Astrocyte of the cerebellum (primary cell): ENCODE results near the gene DDX10.
A peak's percentile ranks its signal among the peaks of the same experiment; 100 is the strongest.
"Not testable (repeated sequence)": the region's sequence is repeated elsewhere in the genome, so short reads cannot be mapped to it uniquely, and the experiment has no call there.

ENCODE experiments used
- DNase-seq: peaks from one replicate; pipeline ENCODE4 v3.0.0-alpha.2; 2011; ENCODE audit warnings: low read depth
- H3K4me3 ChIP-seq: 2 replicates; pipeline ENCODE4 v1.5.1; 2011; ENCODE audit warnings: mild to moderate bottlenecking, low read depth, low read length, moderate library complexity
- in situ Hi-C: cut with HindIII; loops from 2 replicates; pipeline ENCODE4 v1.10.0; 2017; ENCODE audit warnings: low sequenced_read_pairs
- TF ChIP-seq, protein P1 (sequence below): IDR thresholded peaks from 2 replicates; pipeline ENCODE4 v1.5.1; 2012; ENCODE audit warnings: low read length, low read depth, moderate library complexity, mild to moderate bottlenecking; ENCODE audit errors: missing control alignments

DDX10 gene

DNA sequence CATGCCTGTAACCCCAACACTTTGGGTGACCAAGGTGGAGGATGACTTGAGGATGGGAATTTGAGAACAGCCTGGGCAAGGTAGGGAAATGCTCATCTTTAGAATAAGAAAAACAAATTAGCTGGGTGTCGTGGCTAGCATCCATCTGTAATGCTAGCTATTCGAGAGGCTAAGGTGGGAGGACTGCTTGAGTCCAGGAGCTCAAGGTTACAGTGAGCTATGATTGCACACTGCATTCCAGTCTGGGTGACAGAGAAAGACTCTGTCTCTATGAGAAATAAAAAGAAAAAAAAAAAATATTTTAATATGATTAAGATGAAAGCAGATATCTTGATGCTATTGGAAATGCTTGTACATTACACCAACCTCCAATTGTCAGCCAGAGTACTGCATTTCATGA lies 28.6 kb upstream of the DDX10 start:
- H3K4me3 ChIP-seq = no peak overlapping the region
- in situ Hi-C loops = no loop called here
- TF ChIP-seq, protein P1, sequence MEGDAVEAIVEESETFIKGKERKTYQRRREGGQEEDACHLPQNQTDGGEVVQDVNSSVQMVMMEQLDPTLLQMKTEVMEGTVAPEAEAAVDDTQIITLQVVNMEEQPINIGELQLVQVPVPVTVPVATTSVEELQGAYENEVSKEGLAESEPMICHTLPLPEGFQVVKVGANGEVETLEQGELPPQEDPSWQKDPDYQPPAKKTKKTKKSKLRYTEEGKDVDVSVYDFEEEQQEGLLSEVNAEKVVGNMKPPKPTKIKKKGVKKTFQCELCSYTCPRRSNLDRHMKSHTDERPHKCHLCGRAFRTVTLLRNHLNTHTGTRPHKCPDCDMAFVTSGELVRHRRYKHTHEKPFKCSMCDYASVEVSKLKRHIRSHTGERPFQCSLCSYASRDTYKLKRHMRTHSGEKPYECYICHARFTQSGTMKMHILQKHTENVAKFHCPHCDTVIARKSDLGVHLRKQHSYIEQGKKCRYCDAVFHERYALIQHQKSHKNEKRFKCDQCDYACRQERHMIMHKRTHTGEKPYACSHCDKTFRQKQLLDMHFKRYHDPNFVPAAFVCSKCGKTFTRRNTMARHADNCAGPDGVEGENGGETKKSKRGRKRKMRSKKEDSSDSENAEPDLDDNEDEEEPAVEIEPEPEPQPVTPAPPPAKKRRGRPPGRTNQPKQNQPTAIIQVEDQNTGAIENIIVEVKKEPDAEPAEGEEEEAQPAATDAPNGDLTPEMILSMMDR = no peak
- DNase-seq = no peak

DNA sequence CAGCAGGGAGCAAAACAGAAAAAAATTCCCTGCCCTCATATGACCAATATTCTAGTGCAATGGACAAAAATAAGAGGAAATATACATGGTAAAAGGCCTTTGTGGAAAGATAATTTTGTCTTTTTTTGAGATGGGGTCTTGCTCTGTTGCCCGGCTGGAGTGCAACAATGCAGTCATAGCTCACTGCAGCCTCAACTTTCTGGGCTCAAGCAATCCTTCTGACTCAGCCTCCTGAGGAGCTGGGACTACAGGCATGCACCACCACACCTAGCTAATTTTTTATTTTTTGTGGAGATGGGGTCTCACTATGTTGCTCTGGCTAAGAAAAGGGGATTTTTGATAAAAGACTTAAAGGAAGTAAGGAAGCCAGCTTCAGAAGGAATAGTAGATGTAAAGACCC lies 25.7 kb upstream of the DDX10 start:
- no peak overlapping the region for H3K4me3 ChIP-seq
- in situ Hi-C loops = no loop called here
- TF ChIP-seq, protein P1 = no peak
- no peak for DNase-seq

DNA sequence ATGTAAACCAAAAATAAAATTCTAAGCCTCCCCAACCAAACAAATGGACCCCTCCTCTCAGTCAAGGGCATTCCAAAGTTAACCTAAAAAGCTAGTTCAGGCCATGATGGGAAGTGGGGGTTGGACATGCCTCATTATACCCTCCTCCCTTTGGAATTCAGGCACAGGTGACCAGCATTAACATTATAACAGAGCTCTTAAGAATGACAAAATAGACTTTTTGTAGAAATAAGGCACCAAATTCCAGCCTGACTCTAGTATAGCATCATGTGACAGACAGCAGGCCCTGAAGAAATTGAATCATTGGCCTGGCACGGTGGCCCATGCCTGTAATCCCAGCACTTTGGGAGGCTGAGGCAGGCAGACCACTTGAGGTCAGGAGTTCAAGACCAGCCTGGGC lies 23.1 kb upstream of the DDX10 start:
- in situ Hi-C loops, DNase-seq, H3K4me3 ChIP-seq: not testable (repeated sequence)

DNA sequence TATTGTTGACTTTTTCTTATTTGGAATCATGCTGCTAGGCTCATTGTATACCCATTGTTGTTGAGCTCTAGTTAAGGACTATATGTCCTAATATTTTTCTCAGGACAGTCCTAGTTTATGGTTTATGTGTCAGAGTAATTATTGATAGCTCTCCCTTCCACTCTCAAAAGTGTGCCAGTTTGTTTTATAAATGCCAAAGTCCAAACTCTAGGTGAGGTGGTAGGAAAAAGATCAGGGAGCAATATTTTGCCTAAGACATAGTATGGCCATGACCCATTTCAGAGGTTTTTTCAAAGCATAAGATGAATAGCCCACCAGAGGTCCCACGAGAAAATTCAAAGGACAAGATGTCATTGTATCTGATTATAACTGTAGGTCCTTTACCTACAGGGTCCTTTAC lies 20.9 kb upstream of the DDX10 start:
- TF ChIP-seq, protein P1 = no peak
- no peak for DNase-seq
- in situ Hi-C loops = no loop called here
- H3K4me3 ChIP-seq = no peak overlapping the region

DNA sequence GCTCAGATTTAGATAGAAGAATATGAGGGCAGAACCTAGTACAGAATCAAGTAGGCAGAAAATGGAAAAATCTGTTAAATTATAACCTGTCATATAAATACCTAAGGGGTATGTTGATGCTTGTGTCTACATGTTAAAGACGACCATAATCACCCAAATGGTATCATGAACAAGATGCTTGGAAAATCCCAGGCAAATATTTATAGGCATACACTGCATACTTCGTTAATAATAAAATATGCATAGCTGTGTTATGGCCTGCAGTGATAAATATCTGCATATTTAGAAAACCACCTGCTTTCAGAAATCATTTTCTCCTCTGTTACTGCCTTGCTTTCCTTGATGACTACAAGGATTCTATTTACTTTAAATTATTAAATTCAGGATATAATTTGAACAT lies 18.9 kb upstream of the DDX10 start:
- no peak for DNase-seq
- TF ChIP-seq, protein P1 = no peak
- H3K4me3 ChIP-seq = no peak overlapping the region
- in situ Hi-C loops = no loop called here

DNA sequence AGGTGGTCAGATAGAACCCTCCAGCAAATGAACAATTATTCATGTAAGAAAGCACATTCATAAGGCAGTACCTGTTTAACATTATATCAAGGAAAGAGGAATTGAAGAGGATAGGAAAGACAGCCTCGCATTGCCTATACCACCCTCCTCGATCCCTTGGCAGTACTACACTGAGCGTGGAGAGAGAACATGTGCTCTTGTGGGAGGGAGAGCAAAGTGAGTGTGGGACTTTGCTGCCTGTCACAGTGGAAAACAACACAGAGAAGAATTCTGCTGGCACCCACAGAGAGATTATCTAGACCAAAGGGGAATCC lies 17.5 kb upstream of the DDX10 start:
- H3K4me3 ChIP-seq = no peak overlapping the region
- no peak for DNase-seq
- TF ChIP-seq, protein P1 = no peak
- in situ Hi-C loops = no loop called here

DNA sequence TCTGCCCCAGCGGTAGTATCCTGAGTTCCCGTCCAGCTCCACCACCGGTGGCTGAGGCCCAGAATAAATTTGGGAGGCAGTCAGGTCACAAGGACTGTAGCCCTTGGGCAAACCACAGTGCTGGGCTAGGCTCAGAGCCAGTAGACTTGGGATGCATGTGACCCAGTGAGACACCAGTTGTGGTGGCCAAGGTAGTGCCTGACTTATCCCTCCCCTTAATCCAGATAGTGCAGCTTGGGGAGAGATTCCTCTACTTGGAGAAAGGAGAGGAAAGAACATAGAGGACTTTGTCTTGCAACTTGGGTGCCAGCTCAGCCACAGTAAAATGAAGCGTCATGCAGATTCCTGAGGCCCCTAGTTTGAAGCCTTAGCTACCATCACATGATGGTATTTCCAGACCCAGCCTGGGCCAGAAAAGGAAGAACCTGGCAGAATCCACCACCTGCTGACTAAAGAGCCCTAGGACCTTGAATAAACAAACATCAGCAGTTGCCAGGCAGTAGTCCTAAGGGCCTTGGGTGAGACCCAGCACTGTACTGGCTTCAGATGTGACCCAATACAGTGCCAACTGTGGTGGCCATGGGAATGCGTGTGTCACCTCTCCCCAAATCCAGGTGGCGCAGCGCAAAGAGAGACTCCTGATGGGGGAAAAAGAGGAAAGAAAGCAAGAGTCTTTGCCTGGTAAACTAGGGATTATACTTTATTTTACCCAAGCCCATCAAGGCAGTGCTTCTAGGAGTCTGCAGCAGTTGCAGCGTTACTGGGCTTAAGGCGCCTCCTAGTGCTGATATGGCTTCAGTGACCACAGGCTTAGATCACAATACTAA lies 17.0 kb upstream of the DDX10 start:
- DNase-seq = peak; percentile 76
- TF ChIP-seq, protein P1 = peak; percentile 92
- in situ Hi-C loops = no loop called here

More for the DNA sequence above, 17.0 kb upstream of the DDX10 start:
- no peak overlapping the region for H3K4me3 ChIP-seq
